Measurements from ENCODE around the gene ARF6. TPM values are rescaled to one million over a fixed set of nuclear protein-coding genes. Genes with fewer than 3 reads are reported as not detected.
"Not testable (repeated sequence)": the region's sequence is repeated elsewhere in the genome, so short reads cannot be mapped to it uniquely, and the experiment has no call there.

ARF6 gene
- total RNA-seq, 1 experiment from 2014 or later: 58.8 TPM

GRCh38 chr14:49892301-49892635 lies 614 bp upstream of the ARF6 start:
- TF ChIP-seq CTCF (IDR thresholded peaks at IDR 0.05; ENCODE audit: insufficient read depth in 1 of 2, low read depth in 1 of 2, low read length in 1 of 2, severe bottlenecking in 1 of 2, unreplicated experiment in 1 of 2): no peak
- Histone ChIP-seq H3K4me1 (peaks cover 13% of the 10 kb centered on the region), H3K9me3 (no peaks in the 10 kb centered on the region), H3K27me3 (replicated peaks; ENCODE audit: control insufficient read depth, insufficient read depth, low read length) (no peaks in the 10 kb centered on the region), H3K36me3 (ENCODE audit: control insufficient read depth, insufficient read depth, low read length) (no peaks in the 10 kb centered on the region), H3K4me3 (ENCODE audit: low read depth, low read length) (peak overlapping the region; percentile 48)
- Mint-ChIP-seq H3K4me1 (ENCODE audit: low read depth, unreplicated experiment) (peaks cover 30% of the 10 kb centered on the region), H3K9me3 (ENCODE audit: unreplicated experiment) (no peaks in the 10 kb centered on the region), H3K4me3 (ENCODE audit: unreplicated experiment) (peak overlapping the region; percentile 91), H3K27me3 (ENCODE audit: insufficient read depth, unreplicated experiment) (no peaks in the 10 kb centered on the region), H3K27ac (ENCODE audit: unreplicated experiment) (peak overlapping the region; percentile 98), H3K36me3 (ENCODE audit: insufficient read depth, unreplicated experiment) (peaks cover 52% of the 10 kb centered on the region)
- CTCF ChIA-PET: interaction anchor here (0.5 to 0.9 kb wide), 5 partner anchors 10 to 414 kb away, joined by 3 to 13 read pairs (median 3); no protein-coding TSS in a partner anchor
- DNase-seq: peak in 1 of 2 experiments; percentile 54
- TSS peak; percentile 84 for BruUV-seq (replicated peaks)
- intact Hi-C loops (cut with micrococcal nuclease; ENCODE audit: unreplicated experiment): loop anchor here (1.0 to 10.0 kb wide), 7 partner anchors 24 to 213 kb away; no protein-coding TSS in a partner anchor
- POLR2A ChIA-PET: interaction anchor here (0.6 to 1.8 kb wide), 10 partner anchors 24 to 199 kb away, joined by 3 to 13 read pairs (median 4); partner anchors contain the start of gene NEMF

- intact Hi-C loops (cut with micrococcal nuclease; ENCODE audit: unreplicated experiment): loop anchor here (2.0 to 10.0 kb wide), 2 partner anchors 31 to 211 kb away; no protein-coding TSS in a partner anchor
- H3K4me1 Mint-ChIP-seq (ENCODE audit: low read depth, unreplicated experiment): peaks cover 40% of the 10 kb centered on the region
- Histone ChIP-seq H3K9me3 (no peaks in the 10 kb centered on the region), H3K27me3 (replicated peaks; ENCODE audit: control insufficient read depth, insufficient read depth, low read length) (no peaks in the 10 kb centered on the region), H3K4me3 (ENCODE audit: low read depth, low read length) (peak overlapping the region; percentile 84), H3K36me3 (ENCODE audit: control insufficient read depth, insufficient read depth, low read length) (no peaks in the 10 kb centered on the region), H3K4me1 (peaks cover 26% of the 10 kb centered on the region)
- H3K4me3 Mint-ChIP-seq (ENCODE audit: unreplicated experiment): peak overlapping the region; percentile 91
- ChIA-PET POLR2A (interaction anchor here (1.5 to 1.8 kb wide), 2 partner anchors 107 to 110 kb away, joined by 3 to 13 read pairs; no protein-coding TSS in a partner anchor), CTCF (interaction anchor here (0.7 to 1.0 kb wide), 3 partner anchors 110 to 775 kb away, joined by 3 to 8 read pairs (median 3); partner anchors contain the start of gene SAV1)
- no peak for TF ChIP-seq CTCF (IDR thresholded peaks at IDR 0.05; ENCODE audit: insufficient read depth in 1 of 2, low read depth in 1 of 2, low read length in 1 of 2, severe bottlenecking in 1 of 2, unreplicated experiment in 1 of 2)
- peaks cover 59% of the 10 kb centered on the region for H3K36me3 Mint-ChIP-seq (ENCODE audit: insufficient read depth, unreplicated experiment)
- TSS peak; percentile 47 for BruUV-seq (replicated peaks)
- peak; percentile 24 to 64 for DNase-seq
- no peaks in the 10 kb centered on the region for H3K27me3 Mint-ChIP-seq (ENCODE audit: insufficient read depth, unreplicated experiment)
- H3K27ac Mint-ChIP-seq (ENCODE audit: unreplicated experiment): peak overlapping the region; percentile 98
- no peaks in the 10 kb centered on the region for H3K9me3 Mint-ChIP-seq (ENCODE audit: unreplicated experiment)
Measured at GRCh38 chr14:49893309-49894213, 679 bp downstream of the ARF6 start.

GRCh38 chr14:49894214-49895107 lies 1.6 kb downstream of the ARF6 start:
- Mint-ChIP-seq H3K4me3 (ENCODE audit: unreplicated experiment) (peak overlapping the region; percentile 91), H3K27ac (ENCODE audit: unreplicated experiment) (peak overlapping the region; percentile 98), H3K4me1 (ENCODE audit: low read depth, unreplicated experiment) (peaks cover 43% of the 10 kb centered on the region), H3K36me3 (ENCODE audit: insufficient read depth, unreplicated experiment) (peaks cover 62% of the 10 kb centered on the region)
- BruUV-seq (replicated peaks); H3K36me3 ChIP-seq (ENCODE audit: control insufficient read depth, insufficient read depth, low read length); H3K27me3 ChIP-seq (replicated peaks; ENCODE audit: control insufficient read depth, insufficient read depth, low read length); H3K9me3 Mint-ChIP-seq (ENCODE audit: unreplicated experiment); H3K27me3 Mint-ChIP-seq (ENCODE audit: insufficient read depth, unreplicated experiment); POLR2A ChIA-PET; H3K9me3 ChIP-seq; DNase-seq: not testable (repeated sequence)
- Histone ChIP-seq H3K4me1 (peaks cover 29% of the 10 kb centered on the region), H3K4me3 (ENCODE audit: low read depth, low read length) (peak overlapping the region; percentile 84)
- CTCF ChIA-PET: interaction anchor here (0.8 kb wide), 1 partner anchor 109 kb away, joined by 3 read pairs; no protein-coding TSS in a partner anchor
- intact Hi-C loops (cut with micrococcal nuclease; ENCODE audit: unreplicated experiment): loop anchor here (10.0 kb wide), 1 partner anchor 210 kb away; no protein-coding TSS in a partner anchor
